ENCODE results near the gene EXOG. TPM values are rescaled to one million over a fixed set of nuclear protein-coding genes. Genes with fewer than 3 reads are reported as not detected.

EXOG gene
- total and polyA plus RNA-seq, 10 of the 15 experiments (the other 5 are each of a cell fraction or from before 2014, with no cell fraction given) = 7.8 to 20.9 (median 19.6) TPM

DNA sequence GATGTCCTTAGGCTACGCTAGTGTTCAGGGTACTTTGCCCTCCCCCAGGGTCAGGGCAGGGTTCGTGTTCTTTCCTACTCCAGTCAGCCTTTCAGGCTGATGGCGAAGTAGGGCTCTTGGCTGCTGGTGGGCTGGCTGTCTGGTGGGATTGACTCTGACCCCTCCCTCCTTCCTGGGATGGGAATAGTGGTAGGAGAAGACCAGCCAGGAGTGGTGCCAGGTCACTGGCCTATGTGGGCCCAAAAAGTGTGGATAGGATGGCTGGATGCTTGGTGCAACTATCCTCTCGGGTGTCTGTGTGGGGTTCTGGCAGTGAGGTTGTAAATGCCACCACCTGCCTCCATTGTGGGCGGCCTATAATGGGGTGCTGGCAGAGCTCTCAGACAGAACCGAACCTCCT lies 20.4 kb upstream of the EXOG start (continued):
- TF ChIP-seq, protein P1, sequence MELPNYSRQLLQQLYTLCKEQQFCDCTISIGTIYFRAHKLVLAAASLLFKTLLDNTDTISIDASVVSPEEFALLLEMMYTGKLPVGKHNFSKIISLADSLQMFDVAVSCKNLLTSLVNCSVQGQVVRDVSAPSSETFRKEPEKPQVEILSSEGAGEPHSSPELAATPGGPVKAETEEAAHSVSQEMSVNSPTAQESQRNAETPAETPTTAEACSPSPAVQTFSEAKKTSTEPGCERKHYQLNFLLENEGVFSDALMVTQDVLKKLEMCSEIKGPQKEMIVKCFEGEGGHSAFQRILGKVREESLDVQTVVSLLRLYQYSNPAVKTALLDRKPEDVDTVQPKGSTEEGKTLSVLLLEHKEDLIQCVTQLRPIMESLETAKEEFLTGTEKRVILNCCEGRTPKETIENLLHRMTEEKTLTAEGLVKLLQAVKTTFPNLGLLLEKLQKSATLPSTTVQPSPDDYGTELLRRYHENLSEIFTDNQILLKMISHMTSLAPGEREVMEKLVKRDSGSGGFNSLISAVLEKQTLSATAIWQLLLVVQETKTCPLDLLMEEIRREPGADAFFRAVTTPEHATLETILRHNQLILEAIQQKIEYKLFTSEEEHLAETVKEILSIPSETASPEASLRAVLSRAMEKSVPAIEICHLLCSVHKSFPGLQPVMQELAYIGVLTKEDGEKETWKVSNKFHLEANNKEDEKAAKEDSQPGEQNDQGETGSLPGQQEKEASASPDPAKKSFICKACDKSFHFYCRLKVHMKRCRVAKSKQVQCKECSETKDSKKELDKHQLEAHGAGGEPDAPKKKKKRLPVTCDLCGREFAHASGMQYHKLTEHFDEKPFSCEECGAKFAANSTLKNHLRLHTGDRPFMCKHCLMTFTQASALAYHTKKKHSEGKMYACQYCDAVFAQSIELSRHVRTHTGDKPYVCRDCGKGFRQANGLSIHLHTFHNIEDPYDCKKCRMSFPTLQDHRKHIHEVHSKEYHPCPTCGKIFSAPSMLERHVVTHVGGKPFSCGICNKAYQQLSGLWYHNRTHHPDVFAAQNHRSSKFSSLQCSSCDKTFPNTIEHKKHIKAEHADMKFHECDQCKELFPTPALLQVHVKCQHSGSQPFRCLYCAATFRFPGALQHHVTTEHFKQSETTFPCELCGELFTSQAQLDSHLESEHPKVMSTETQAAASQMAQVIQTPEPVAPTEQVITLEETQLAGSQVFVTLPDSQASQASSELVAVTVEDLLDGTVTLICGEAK (IDR thresholded peaks at IDR 0.05; ENCODE audit: borderline replicate concordance) = no peak
- TF ChIP-seq PAX5 (IDR thresholded peaks at IDR 0.05; ENCODE audit: borderline replicate concordance, low read depth, low read length) (no peak), MEF2A (IDR thresholded peaks at IDR 0.05; ENCODE audit: insufficient read depth, low read depth, low read length) (no peak), TCF12 (IDR thresholded peaks at IDR 0.05; ENCODE audit: low read depth, low read length) (no peak), EGR1 (IDR thresholded peaks at IDR 0.05; ENCODE audit: borderline replicate concordance in 1 of 2, low read depth in 2 of 2, low read length in 2 of 2) (no peak), STAT3 (IDR thresholded peaks at IDR 0.05; ENCODE audit: low read depth, low read length) (no peak), TARDBP (IDR thresholded peaks at IDR 0.05; ENCODE audit: borderline replicate concordance) (no peak), TCF7 (IDR thresholded peaks at IDR 0.05; ENCODE audit: borderline replicate concordance) (no peak), YBX1 (IDR thresholded peaks at IDR 0.05) (no peak), FOS (IDR thresholded peaks at IDR 0.05; ENCODE audit: borderline replicate concordance, extremely low read depth, insufficient read length) (no peak)
- TF ChIP-seq, protein P2, sequence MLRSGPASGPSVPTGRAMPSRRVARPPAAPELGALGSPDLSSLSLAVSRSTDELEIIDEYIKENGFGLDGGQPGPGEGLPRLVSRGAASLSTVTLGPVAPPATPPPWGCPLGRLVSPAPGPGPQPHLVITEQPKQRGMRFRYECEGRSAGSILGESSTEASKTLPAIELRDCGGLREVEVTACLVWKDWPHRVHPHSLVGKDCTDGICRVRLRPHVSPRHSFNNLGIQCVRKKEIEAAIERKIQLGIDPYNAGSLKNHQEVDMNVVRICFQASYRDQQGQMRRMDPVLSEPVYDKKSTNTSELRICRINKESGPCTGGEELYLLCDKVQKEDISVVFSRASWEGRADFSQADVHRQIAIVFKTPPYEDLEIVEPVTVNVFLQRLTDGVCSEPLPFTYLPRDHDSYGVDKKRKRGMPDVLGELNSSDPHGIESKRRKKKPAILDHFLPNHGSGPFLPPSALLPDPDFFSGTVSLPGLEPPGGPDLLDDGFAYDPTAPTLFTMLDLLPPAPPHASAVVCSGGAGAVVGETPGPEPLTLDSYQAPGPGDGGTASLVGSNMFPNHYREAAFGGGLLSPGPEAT (IDR thresholded peaks at IDR 0.05; ENCODE audit: low read depth) = no peak
- TF ChIP-seq, protein P3, sequence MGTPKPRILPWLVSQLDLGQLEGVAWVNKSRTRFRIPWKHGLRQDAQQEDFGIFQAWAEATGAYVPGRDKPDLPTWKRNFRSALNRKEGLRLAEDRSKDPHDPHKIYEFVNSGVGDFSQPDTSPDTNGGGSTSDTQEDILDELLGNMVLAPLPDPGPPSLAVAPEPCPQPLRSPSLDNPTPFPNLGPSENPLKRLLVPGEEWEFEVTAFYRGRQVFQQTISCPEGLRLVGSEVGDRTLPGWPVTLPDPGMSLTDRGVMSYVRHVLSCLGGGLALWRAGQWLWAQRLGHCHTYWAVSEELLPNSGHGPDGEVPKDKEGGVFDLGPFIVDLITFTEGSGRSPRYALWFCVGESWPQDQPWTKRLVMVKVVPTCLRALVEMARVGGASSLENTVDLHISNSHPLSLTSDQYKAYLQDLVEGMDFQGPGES (IDR thresholded peaks at IDR 0.05) = no peak
- TF ChIP-seq, protein P4, sequence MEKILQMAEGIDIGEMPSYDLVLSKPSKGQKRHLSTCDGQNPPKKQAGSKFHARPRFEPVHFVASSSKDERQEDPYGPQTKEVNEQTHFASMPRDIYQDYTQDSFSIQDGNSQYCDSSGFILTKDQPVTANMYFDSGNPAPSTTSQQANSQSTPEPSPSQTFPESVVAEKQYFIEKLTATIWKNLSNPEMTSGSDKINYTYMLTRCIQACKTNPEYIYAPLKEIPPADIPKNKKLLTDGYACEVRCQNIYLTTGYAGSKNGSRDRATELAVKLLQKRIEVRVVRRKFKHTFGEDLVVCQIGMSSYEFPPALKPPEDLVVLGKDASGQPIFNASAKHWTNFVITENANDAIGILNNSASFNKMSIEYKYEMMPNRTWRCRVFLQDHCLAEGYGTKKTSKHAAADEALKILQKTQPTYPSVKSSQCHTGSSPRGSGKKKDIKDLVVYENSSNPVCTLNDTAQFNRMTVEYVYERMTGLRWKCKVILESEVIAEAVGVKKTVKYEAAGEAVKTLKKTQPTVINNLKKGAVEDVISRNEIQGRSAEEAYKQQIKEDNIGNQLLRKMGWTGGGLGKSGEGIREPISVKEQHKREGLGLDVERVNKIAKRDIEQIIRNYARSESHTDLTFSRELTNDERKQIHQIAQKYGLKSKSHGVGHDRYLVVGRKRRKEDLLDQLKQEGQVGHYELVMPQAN (conservative IDR thresholded peaks at IDR 0.05) = no peak
- TF ChIP-seq, protein P5, sequence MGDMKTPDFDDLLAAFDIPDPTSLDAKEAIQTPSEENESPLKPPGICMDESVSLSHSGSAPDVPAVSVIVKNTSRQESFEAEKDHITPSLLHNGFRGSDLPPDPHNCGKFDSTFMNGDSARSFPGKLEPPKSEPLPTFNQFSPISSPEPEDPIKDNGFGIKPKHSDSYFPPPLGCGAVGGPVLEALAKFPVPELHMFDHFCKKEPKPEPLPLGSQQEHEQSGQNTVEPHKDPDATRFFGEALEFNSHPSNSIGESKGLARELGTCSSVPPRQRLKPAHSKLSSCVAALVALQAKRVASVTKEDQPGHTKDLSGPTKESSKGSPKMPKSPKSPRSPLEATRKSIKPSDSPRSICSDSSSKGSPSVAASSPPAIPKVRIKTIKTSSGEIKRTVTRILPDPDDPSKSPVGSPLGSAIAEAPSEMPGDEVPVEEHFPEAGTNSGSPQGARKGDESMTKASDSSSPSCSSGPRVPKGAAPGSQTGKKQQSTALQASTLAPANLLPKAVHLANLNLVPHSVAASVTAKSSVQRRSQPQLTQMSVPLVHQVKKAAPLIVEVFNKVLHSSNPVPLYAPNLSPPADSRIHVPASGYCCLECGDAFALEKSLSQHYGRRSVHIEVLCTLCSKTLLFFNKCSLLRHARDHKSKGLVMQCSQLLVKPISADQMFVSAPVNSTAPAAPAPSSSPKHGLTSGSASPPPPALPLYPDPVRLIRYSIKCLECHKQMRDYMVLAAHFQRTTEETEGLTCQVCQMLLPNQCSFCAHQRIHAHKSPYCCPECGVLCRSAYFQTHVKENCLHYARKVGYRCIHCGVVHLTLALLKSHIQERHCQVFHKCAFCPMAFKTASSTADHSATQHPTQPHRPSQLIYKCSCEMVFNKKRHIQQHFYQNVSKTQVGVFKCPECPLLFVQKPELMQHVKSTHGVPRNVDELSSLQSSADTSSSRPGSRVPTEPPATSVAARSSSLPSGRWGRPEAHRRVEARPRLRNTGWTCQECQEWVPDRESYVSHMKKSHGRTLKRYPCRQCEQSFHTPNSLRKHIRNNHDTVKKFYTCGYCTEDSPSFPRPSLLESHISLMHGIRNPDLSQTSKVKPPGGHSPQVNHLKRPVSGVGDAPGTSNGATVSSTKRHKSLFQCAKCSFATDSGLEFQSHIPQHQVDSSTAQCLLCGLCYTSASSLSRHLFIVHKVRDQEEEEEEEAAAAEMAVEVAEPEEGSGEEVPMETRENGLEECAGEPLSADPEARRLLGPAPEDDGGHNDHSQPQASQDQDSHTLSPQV (IDR thresholded peaks at IDR 0.05) = no peak
